Measurements from ENCODE around the gene NPPB. TPM values are rescaled to one million over a fixed set of nuclear protein-coding genes. Genes with fewer than 3 reads are reported as not detected.
A peak's percentile ranks its signal among the peaks of the same experiment; 100 is the strongest.

NPPB gene
- total and polyA plus RNA-seq, 9 of the 15 experiments (the other 6 are each of a cell fraction or from before 2014, with no cell fraction given): not detected

DNA sequence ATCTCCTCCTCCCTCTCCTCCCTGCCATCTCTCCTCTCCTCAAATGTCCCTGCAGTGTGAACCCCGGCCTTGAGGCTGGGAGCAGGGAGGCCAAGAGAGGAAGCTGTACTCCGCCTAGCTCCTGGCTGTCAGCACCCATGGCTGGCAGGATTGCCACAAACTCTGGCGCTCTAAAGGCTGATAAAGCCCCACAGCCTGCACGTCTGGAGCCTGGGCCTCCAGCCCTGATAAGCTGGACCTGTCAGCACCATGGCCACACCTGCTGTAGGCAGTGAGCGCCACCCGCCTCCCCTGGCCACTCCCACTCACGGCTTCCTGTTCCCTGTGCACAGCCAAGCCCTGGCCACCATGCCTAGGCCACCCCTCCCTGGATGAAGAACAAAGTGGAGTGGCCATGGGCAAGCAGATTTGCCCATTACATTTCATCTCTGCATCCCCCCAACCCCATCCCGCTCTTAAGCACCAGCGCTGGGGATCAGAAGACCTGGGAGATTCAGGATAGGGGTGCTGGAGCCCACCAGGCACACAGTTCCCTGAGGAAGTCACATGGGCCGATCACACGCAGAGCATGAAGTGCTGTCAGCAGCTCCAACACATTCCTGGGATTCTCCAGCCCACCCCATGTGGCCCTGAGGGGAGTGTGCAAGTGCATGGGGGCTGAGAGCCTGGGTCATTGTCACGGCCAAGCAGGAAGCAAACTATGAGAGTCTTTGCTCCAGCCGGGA is 24.2 kb upstream of the NPPB start (continued):
- TF ChIP-seq REST (IDR thresholded peaks at IDR 0.05; ENCODE audit: borderline replicate concordance) (peak; percentile 65), REST (CRISPR knock-in tag; IDR thresholded peaks at IDR 0.05; ENCODE audit: low read depth) (0 out of 2 replicates have a peak, but pooled peaks have one; percentile 70), ZNF778 (CRISPR knock-in tag; IDR thresholded peaks at IDR 0.05) (no peak), MAZ (CRISPR knock-in tag; conservative IDR thresholded peaks at IDR 0.05 in 1 of 2, IDR thresholded peaks at IDR 0.05 in 1 of 2) (peak; percentile 83 to 95), USF2 (CRISPR knock-in tag; IDR thresholded peaks at IDR 0.05) (peak; percentile 61), CBX2 (IDR thresholded peaks at IDR 0.05; ENCODE audit: insufficient read depth, low read length, poor library complexity, severe bottlenecking) (no peak), PCBP1 (IDR thresholded peaks at IDR 0.05; ENCODE audit: low read depth, low read length, poor library complexity, severe bottlenecking) (no peak), HDAC2 (IDR thresholded peaks at IDR 0.05) (peak; percentile 82; the same call in 1 of the 2 replicates), ETS2 (tag; IDR thresholded peaks at IDR 0.05; ENCODE audit: borderline replicate concordance, poor library complexity, severe bottlenecking) (no peak), GABPA (tag; conservative IDR thresholded peaks at IDR 0.05; ENCODE audit: low read depth) (peak; percentile 69), NR3C1 (CRISPR knock-in tag; IDR thresholded peaks at IDR 0.05) (no peak), ETS1 (conservative IDR thresholded peaks at IDR 0.05; ENCODE audit: control insufficient read depth, low read depth, low read length) (peak; percentile 97), BCL6 (CRISPR knock-in tag; IDR thresholded peaks at IDR 0.05) (no peak; the same call in 1 of the 2 replicates)
- TF ChIP-seq, protein P1, sequence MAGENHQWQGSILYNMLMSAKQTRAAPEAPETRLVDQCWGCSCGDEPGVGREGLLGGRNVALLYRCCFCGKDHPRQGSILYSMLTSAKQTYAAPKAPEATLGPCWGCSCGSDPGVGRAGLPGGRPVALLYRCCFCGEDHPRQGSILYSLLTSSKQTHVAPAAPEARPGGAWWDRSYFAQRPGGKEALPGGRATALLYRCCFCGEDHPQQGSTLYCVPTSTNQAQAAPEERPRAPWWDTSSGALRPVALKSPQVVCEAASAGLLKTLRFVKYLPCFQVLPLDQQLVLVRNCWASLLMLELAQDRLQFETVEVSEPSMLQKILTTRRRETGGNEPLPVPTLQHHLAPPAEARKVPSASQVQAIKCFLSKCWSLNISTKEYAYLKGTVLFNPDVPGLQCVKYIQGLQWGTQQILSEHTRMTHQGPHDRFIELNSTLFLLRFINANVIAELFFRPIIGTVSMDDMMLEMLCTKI (IDR thresholded peaks at IDR 0.05; ENCODE audit: partially characterized antibody): no peak

All from K562 (cell line).